SJSA1 (cell line): Measurements from ENCODE around the gene ETV6. TPM values are rescaled to one million over a fixed set of nuclear protein-coding genes. Genes with fewer than 3 reads are reported as not detected.

Source experiments
- DNase-seq, 2 experiments: peaks; one replicate each; pipeline ENCODE4 v3.0.0-alpha.2; 2015 to 2020; ENCODE audit warnings: low spot score in 2 of 2, low read depth in 1 of 2
- H3K27ac ChIP-seq: fragments of 250-450 bp; sonication (Bioruptor Pico); 2 replicates; pipeline ENCODE4 v1.5.1; 2020; ENCODE audit warnings: mild to moderate bottlenecking, moderate library complexity
- H3K27me3 ChIP-seq: fragments of 250-450 bp; sonication (Bioruptor Pico); replicated peaks from 2 replicates; pipeline ENCODE4 v1.5.1; 2020; ENCODE audit warnings: mild to moderate bottlenecking, moderate library complexity
- H3K36me3 ChIP-seq: fragments of 250-450 bp; sonication (Bioruptor Pico); 2 replicates; pipeline ENCODE4 v1.5.1; 2020; ENCODE audit warnings: mild to moderate bottlenecking
- H3K4me1 ChIP-seq: fragments of 250-450 bp; sonication (Bioruptor Pico); replicated peaks from 2 replicates; pipeline ENCODE4 v1.6.1; 2021; ENCODE audit warnings: mild to moderate bottlenecking
- H3K4me3 ChIP-seq: fragments of 250-450 bp; sonication (Bioruptor Pico); 2 replicates; pipeline ENCODE4 v1.5.1; 2020; ENCODE audit warnings: mild to moderate bottlenecking
- H3K9me3 ChIP-seq: fragments of 250-450 bp; sonication (Bioruptor Pico); replicated peaks from 2 replicates; pipeline ENCODE4 v1.5.1; 2020; ENCODE audit warnings: mild to moderate bottlenecking
- total RNA-seq: library from RNA; depleted of rRNA; stranded (reverse); fragments of >200 nt; shearing (Covaris generic); gene quantifications from 2 replicates; pipeline ENCODE4 v1.2.3, GENCODE V29; 2014

The ETV6 gene
- total RNA-seq, 1 experiment from 2014 or later: 8.0 TPM

- H3K4me1 ChIP-seq: peaks cover 18% of the 10 kb centered on the region
- no peak for DNase-seq
- no peaks in the 10 kb centered on the region for H3K36me3 ChIP-seq
- no peak overlapping the region for H3K4me3 ChIP-seq
- no peaks in the 10 kb centered on the region for H3K9me3 ChIP-seq
- no peaks in the 10 kb centered on the region for H3K27me3 ChIP-seq
- no peak overlapping the region for H3K27ac ChIP-seq
Measured at GRCh38 chr12:11738450-11738849, 89.0 kb downstream of the ETV6 start.

GRCh38 chr12:11739980-11740577 is 90.6 kb downstream of the ETV6 start:
- Histone ChIP-seq H3K4me3 (no peak overlapping the region), H3K36me3 (no peaks in the 10 kb centered on the region), H3K9me3 (no peaks in the 10 kb centered on the region), H3K27me3 (no peaks in the 10 kb centered on the region), H3K27ac (no peak overlapping the region), H3K4me1 (peaks cover 35% of the 10 kb centered on the region)
- DNase-seq: no peak

- DNase-seq: no peak
- Histone ChIP-seq H3K27me3 (no peaks in the 10 kb centered on the region), H3K4me3 (no peak overlapping the region), H3K36me3 (no peaks in the 10 kb centered on the region), H3K4me1 (peaks cover 50% of the 10 kb centered on the region), H3K9me3 (no peaks in the 10 kb centered on the region), H3K27ac (no peak overlapping the region)
Measured at GRCh38 chr12:11741434-11742092, 92.1 kb downstream of the ETV6 start.

GRCh38 chr12:11743423-11744409 is 94.2 kb downstream of the ETV6 start:
- Histone ChIP-seq H3K36me3 (peaks cover 3% of the 10 kb centered on the region; the same call in 1 of the 2 replicates), H3K4me1 (peaks cover 67% of the 10 kb centered on the region), H3K9me3 (no peaks in the 10 kb centered on the region), H3K27me3 (no peaks in the 10 kb centered on the region), H3K4me3 (no peak overlapping the region), H3K27ac (peak overlapping the region; percentile 47)
- DNase-seq: no peak

GRCh38 chr12:11744410-11744801 is 94.9 kb downstream of the ETV6 start:
- Histone ChIP-seq H3K27ac (peak overlapping the region; percentile 47), H3K4me3 (no peak overlapping the region), H3K36me3 (peaks cover 3% of the 10 kb centered on the region; the same call in 1 of the 2 replicates), H3K9me3 (no peaks in the 10 kb centered on the region), H3K4me1 (peaks cover 74% of the 10 kb centered on the region), H3K27me3 (no peaks in the 10 kb centered on the region)
- no peak for DNase-seq

DNA sequence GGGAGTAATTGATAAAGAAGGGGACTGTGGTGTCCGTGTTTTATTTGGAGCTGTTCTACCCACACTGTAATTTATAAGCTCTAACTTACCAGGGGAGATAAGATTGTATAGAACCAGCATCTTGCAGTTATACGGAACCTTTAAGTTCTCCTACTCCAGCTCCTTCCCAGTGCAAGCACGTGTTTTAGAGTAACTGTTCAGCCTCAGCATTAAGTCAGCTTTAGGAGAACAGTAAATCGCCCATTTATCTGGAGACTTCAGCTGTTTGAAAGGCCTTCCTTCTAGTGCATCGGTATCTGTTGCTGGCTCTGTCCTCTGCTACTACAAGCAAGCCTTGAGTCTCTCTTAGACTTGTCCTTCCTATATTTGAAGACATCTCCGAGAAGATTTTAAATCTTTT is 95.6 kb downstream of the ETV6 start:
- Histone ChIP-seq H3K36me3 (peaks cover 3% of the 10 kb centered on the region; the same call in 1 of the 2 replicates), H3K4me3 (no peak overlapping the region), H3K27ac (peak overlapping the region; percentile 78), H3K4me1 (peaks cover 78% of the 10 kb centered on the region), H3K27me3 (no peaks in the 10 kb centered on the region), H3K9me3 (no peaks in the 10 kb centered on the region)
- no peak for DNase-seq

GRCh38 chr12:11746024-11746771 is 96.7 kb downstream of the ETV6 start:
- H3K27me3 ChIP-seq: no peaks in the 10 kb centered on the region
- no peak overlapping the region for H3K4me3 ChIP-seq
- H3K36me3 ChIP-seq: peaks cover 3% of the 10 kb centered on the region; the same call in 1 of the 2 replicates
- peak overlapping the region; percentile 78 for H3K27ac ChIP-seq
- peak; percentile 88 to 95 for DNase-seq
- H3K9me3 ChIP-seq: no peaks in the 10 kb centered on the region
- peaks cover 74% of the 10 kb centered on the region for H3K4me1 ChIP-seq

DNA sequence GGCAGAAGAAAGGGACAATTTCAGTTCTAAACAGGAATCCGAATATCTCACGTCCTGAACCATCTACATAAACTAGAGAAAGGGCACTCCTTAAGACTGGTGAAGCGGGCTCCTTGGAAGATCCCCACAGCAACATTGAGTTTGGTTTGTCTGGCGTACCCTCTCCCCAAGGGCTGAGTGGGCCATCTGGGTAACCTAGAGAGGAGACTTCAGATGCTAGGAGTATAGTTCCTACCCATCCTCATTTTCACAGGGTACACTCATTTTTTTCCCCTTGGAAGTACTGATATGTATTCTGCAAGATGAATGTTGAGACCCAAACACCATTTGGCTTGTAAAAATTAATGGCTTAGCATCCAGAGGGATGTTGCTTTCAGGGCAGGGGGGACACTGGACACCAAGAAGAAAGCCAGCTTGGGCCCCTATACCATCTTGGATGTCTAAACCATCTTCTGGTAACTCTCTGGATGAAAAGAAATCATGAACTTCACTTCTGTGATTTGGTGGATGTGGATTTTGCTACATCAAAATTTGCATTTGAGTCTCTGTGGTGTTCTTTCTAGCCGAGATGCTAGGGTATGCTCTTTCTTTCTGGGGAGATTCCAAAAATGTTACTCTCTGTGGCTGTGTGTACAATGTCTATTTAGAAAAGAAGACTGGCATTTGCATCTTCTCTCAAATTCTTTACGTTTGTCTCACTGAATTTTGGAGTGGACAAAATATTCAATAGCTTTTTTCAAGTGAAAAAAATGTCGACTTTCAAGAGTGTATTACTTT is 97.7 kb downstream of the ETV6 start:
- Histone ChIP-seq H3K36me3 (peaks cover 3% of the 10 kb centered on the region; the same call in 1 of the 2 replicates), H3K27ac (peak overlapping the region; percentile 78)

GRCh38 chr12:11747969-11748368 is 98.5 kb downstream of the ETV6 start:
- H3K4me1 ChIP-seq: peaks cover 68% of the 10 kb centered on the region
- H3K27ac ChIP-seq: peak overlapping the region; percentile 78; the same call in 1 of the 2 replicates
- no peak overlapping the region for H3K4me3 ChIP-seq
- peaks cover 3% of the 10 kb centered on the region; the same call in 1 of the 2 replicates for H3K36me3 ChIP-seq
- H3K27me3 ChIP-seq: no peaks in the 10 kb centered on the region
- no peaks in the 10 kb centered on the region for H3K9me3 ChIP-seq
- DNase-seq: no peak

More for the DNA sequence above, 97.7 kb downstream of the ETV6 start:
- no peaks in the 10 kb centered on the region for H3K27me3 ChIP-seq
- H3K9me3 ChIP-seq: no peaks in the 10 kb centered on the region
- peaks cover 70% of the 10 kb centered on the region for H3K4me1 ChIP-seq
- H3K4me3 ChIP-seq: no peak overlapping the region
- DNase-seq: no peak

DNA sequence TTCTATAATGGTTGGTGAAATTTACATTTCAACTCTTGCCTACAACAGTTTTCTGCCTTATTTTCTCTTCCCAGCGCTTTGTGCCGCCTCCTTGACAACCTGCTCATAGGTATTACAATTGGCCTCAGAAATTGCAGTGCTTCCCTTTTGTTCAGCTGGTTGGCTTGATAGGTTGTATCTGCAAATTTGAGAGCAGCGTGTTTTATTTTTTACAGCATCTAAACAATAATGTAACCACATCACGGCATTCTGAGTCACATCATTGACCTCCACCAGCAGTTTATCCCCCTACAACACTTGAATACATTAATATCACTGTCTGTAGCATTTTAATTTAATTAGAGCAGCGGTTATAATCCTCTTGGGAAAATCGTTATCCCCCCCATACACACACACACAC is 99.4 kb downstream of the ETV6 start:
- DNase-seq: peak in 1 of 2 experiments; percentile 56
- H3K27me3 ChIP-seq: no peaks in the 10 kb centered on the region
- H3K4me1 ChIP-seq: peaks cover 62% of the 10 kb centered on the region
- peak overlapping the region; percentile 40 for H3K27ac ChIP-seq
- H3K9me3 ChIP-seq: no peaks in the 10 kb centered on the region
- peaks cover 3% of the 10 kb centered on the region; the same call in 1 of the 2 replicates for H3K36me3 ChIP-seq
- no peak overlapping the region for H3K4me3 ChIP-seq

DNA sequence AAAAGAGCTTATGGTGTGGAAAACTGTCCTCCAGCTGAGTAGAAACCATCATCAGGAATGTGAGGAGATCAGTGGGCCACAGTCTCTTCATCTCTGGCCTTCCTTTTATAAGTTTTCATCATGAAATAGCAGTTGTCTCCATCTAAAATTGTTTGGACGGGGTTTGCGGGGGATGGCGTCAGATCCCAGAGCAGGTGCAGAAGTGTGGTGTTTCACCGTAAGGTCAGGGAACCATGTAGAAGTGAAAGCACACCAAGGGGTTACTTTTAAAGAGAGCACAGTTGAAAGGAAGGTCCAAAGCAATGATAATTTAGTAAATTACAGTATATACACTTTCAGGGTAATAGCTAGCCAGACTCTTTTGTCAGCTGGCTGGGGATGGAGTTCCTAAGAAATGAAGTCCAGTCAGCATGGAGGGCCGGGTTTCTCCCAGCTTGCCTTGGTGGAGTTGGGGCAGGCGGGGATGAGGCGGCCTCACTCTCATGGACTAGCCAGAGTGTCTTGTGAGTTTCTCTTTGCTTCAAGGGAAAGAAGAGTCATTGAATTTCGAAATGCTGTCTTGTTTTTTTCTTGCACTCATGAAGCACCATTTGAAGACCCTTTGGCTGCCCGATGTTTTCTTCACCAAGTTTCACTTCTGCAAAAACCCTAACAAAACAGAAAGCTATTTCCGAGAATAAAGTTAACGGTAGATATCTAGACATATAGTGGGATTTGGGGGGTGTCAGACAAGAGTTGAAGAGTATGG is 100.6 kb downstream of the ETV6 start:
- peaks cover 62% of the 10 kb centered on the region for H3K4me1 ChIP-seq
- no peak for DNase-seq
- H3K9me3 ChIP-seq: no peaks in the 10 kb centered on the region
- no peak overlapping the region for H3K27ac ChIP-seq
- no peak overlapping the region for H3K4me3 ChIP-seq
- peaks cover 3% of the 10 kb centered on the region; the same call in 1 of the 2 replicates for H3K36me3 ChIP-seq
- no peaks in the 10 kb centered on the region for H3K27me3 ChIP-seq
